NCI-H187 treated with DMSO at 0.1 percent for 48 hours (cell line): Measurements from ENCODE around the gene CYP4F22.
"Not testable (repeated sequence)": the region's sequence is repeated elsewhere in the genome, so short reads cannot be mapped to it uniquely, and the experiment has no call there.

Experiments
- DNase-seq: peaks from one replicate; lab custom pipeline; 2025; lab: John Stamatoyannopoulos, UW

CYP4F22 gene

GRCh38 chr19:15508035-15508710 is at the start of gene CYP4F22:
Gene CYP4F22, plus strand, starts transcription at chr19:15508525. Its CDS starts 16,812 bp downstream, at chr19:15525337.
- DNase-seq: no peak

GRCh38 chr19:15461694-15462093 is 46.6 kb upstream of the CYP4F22 start:
- DNase-seq: no peak

GRCh38 chr19:15463861-15464371 is 44.4 kb upstream of the CYP4F22 start:
- no peak for DNase-seq

GRCh38 chr19:15464394-15465385 is 43.6 kb upstream of the CYP4F22 start, which contains the start of gene RASAL3:
Gene RASAL3, minus strand, starts transcription at chr19:15464544. Its CDS starts 186 bp downstream, at chr19:15464358.
- DNase-seq: no peak

GRCh38 chr19:15466851-15467733 is 41.2 kb upstream of the CYP4F22 start:
- no peak for DNase-seq

GRCh38 chr19:15467734-15468214 is 40.6 kb upstream of the CYP4F22 start:
- DNase-seq: no peak

GRCh38 chr19:15468675-15469512 is 39.4 kb upstream of the CYP4F22 start:
- no peak for DNase-seq

GRCh38 chr19:15469513-15470297 is 38.6 kb upstream of the CYP4F22 start:
- DNase-seq: no peak

- no peak for DNase-seq
Measured at GRCh38 chr19:15471639-15472101, 36.7 kb upstream of the CYP4F22 start.

- DNase-seq: not testable (repeated sequence)
Measured at GRCh38 chr19:15473821-15474220, 34.5 kb upstream of the CYP4F22 start.

GRCh38 chr19:15475169-15475568 is 33.2 kb upstream of the CYP4F22 start:
- no peak for DNase-seq

GRCh38 chr19:15475611-15476010 is 32.7 kb upstream of the CYP4F22 start:
- no peak for DNase-seq

- DNase-seq: no peak
Measured at GRCh38 chr19:15476325-15476724, 32.0 kb upstream of the CYP4F22 start.

- no peak for DNase-seq
Measured at GRCh38 chr19:15479391-15480345, 28.7 kb upstream of the CYP4F22 start, which contains the start of gene PGLYRP2. Gene PGLYRP2, minus strand, starts transcription at chr19:15479501. Its CDS starts 130 bp downstream, at chr19:15479371.

- not testable (repeated sequence) for DNase-seq
Measured at GRCh38 chr19:15480996-15481395, 27.3 kb upstream of the CYP4F22 start.

GRCh38 chr19:15485768-15486167 is 22.6 kb upstream of the CYP4F22 start:
- not testable (repeated sequence) for DNase-seq

- no peak for DNase-seq
Measured at GRCh38 chr19:15487038-15487437, 21.3 kb upstream of the CYP4F22 start.
